OCI-LY7 (cell line): ENCODE results near the gene APOL3. TPM values are rescaled to one million over a fixed set of nuclear protein-coding genes. Genes with fewer than 3 reads are reported as not detected.

Experiments used
- BruUV-seq: library from RNA; stranded (reverse); fragments of 400-500 nt; replicated peaks from 2 replicates; lab custom pipeline; 2021; lab: Mats Ljungman, UMichigan
- CTCF ChIA-PET: fragments of 300-600 bp; sonication (Branson Sonifier 250); formaldehyde crosslinking; loops from one replicate; lab custom pipeline; 2022; ENCODE audit warnings: antibody characterized with exemption; ENCODE audit not compliant: unreplicated experiment; lab: Charles Lee
- POLR2A ChIA-PET: fragments of 300-600 bp; sonication (Branson Sonifier 250); formaldehyde crosslinking; loops from one replicate; lab custom pipeline; 2022; ENCODE audit warnings: antibody characterized with exemption; lab: Charles Lee
- DNase-seq: peaks from one replicate; pipeline ENCODE4 v3.0.0-alpha.2; 2015; ENCODE audit warnings: low spot score
- H2AFZ ChIP-seq: fragments of 200-600 bp; sonication (generic), shearing (Covaris generic); 2 replicates; pipeline ENCODE4 v1.6.1; 2014; ENCODE audit warnings: mild to moderate bottlenecking, antibody characterized with exemption, low read length, moderate library complexity
- H3K27ac ChIP-seq: fragments of 200-600 bp; sonication (generic); 2 replicates; pipeline ENCODE4 v1.5.1; 2014; ENCODE audit warnings: mixed run types, low read depth, mild to moderate bottlenecking, moderate library complexity, low read length, inconsistent platforms; ENCODE audit not compliant: poor library complexity, severe bottlenecking
- H3K36me3 ChIP-seq: fragments of 200-600 bp; sonication (generic); 2 replicates; pipeline ENCODE4 v1.6.1; 2014; ENCODE audit warnings: mild to moderate bottlenecking, antibody characterized with exemption, low read length, moderate library complexity, mixed read lengths; ENCODE audit not compliant: insufficient read depth
- H3K4me1 ChIP-seq: fragments of 200-600 bp; sonication (generic); 2 replicates; pipeline ENCODE4 v1.5.1; 2014; ENCODE audit warnings: mild to moderate bottlenecking, low read length; ENCODE audit not compliant: insufficient read depth, poor library complexity, severe bottlenecking
- H3K4me2 ChIP-seq: fragments of 200-600 bp; sonication (generic); 2 replicates; pipeline ENCODE4 v1.6.1; 2014; ENCODE audit warnings: mild to moderate bottlenecking, low read length
- H3K4me3 ChIP-seq: fragments of 200-600 bp; sonication (generic); 2 replicates; pipeline ENCODE4 v1.5.1; 2014; ENCODE audit warnings: mild to moderate bottlenecking, low read depth, low read length; ENCODE audit not compliant: poor library complexity, severe bottlenecking
- H3K79me2 ChIP-seq: fragments of 200-600 bp; sonication (generic); 2 replicates; pipeline ENCODE4 v1.6.1; 2016; ENCODE audit warnings: low read depth, mild to moderate bottlenecking, low read length, moderate library complexity, mixed read lengths; ENCODE audit not compliant: insufficient read depth
- H3K9me2 ChIP-seq: fragments of 200-600 bp; sonication (generic); 2 replicates; pipeline ENCODE4 v1.6.1; 2016; ENCODE audit warnings: mild to moderate bottlenecking, low read length, mixed read lengths; ENCODE audit not compliant: insufficient read depth
- H3K9me3 ChIP-seq: fragments of 200-600 bp; sonication (generic); 2 replicates; pipeline ENCODE4 v1.6.1; 2014; ENCODE audit warnings: mild to moderate bottlenecking, mixed run types, low read length, mixed read lengths
- H4K20me1 ChIP-seq: fragments of 200-600 bp; sonication (generic); 2 replicates; pipeline ENCODE4 v1.6.1; 2014; ENCODE audit warnings: mild to moderate bottlenecking, antibody characterized with exemption, low read length, moderate library complexity, mixed read lengths; ENCODE audit not compliant: insufficient read depth
- EZH2phosphoT487 ChIP-seq: fragments of 200-600 bp; sonication (generic); IDR thresholded peaks from 2 replicates; pipeline ENCODE4 v1.6.1; 2018; ENCODE audit warnings: low read depth, borderline replicate concordance, mild to moderate bottlenecking, mixed run types, antibody characterized with exemption, low read length, moderate library complexity, mixed read lengths
- intact Hi-C: fragments of 100-400 bp; cut with micrococcal nuclease; formaldehyde crosslinking; loops from one replicate; pipeline ENCODE4 v1.10.0; 2022; ENCODE audit not compliant: unreplicated experiment
- total RNA-seq, 2 experiments: library from RNA; depleted of rRNA in 1 of 2; stranded (reverse); fragments of >200 nt in 1 of 2; shearing (Covaris generic) in 1 of 2; gene quantifications; 2 replicates each; pipeline ENCODE4 v1.2.3, GENCODE V29; 2014 to 2022
- TF ChIP-seq, protein P1 (sequence below): fragments of 200-600 bp; sonication (generic); conservative IDR thresholded peaks from 2 replicates; pipeline ENCODE4 v1.5.1; 2014; ENCODE audit warnings: mild to moderate bottlenecking, antibody characterized with exemption, low read length, moderate library complexity, mixed read lengths

The APOL3 gene
- total RNA-seq, 2 experiments from 2014 or later, result 10.7 to 19.6 TPM

DNA sequence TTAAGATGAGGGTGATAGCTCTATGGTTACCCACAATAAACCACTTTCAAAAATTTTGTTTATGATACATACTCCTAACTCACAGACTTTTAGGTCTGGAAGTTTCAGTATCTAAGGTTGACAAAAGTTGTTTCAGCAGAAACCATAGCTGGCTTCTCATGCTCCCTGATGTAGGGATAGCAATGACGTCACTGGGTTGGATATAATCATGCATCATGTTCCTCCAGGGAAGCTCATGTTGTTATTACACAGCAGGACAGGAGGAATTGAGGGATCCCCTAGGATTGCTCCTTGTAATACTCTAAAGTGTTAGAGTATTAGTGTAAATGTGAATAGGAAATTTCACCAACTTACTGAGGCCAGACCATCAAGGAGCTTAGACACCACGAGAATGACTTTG lies 23.6 kb downstream of the APOL3 start:
- Histone ChIP-seq H3K4me2 (no peak overlapping the region), H3K4me1 (no peaks in the 10 kb centered on the region), H3K4me3 (no peak overlapping the region), H2AFZ (no peak overlapping the region), H3K79me2 (no peaks in the 10 kb centered on the region), H4K20me1 (no peaks in the 10 kb centered on the region), H3K36me3 (no peaks in the 10 kb centered on the region), H3K9me2 (no peaks in the 10 kb centered on the region), H3K27ac (no peak overlapping the region), H3K9me3 (no peaks in the 10 kb centered on the region)
- intact Hi-C loops, result no loop called here
- ChIA-PET CTCF (no interaction called here), POLR2A (interaction anchor here (0.6 kb wide), 1 partner anchor 26 kb away, joined by 3 read pairs; no protein-coding TSS in a partner anchor)
- no peak for TF ChIP-seq EZH2phosphoT487
- TF ChIP-seq, protein P1, sequence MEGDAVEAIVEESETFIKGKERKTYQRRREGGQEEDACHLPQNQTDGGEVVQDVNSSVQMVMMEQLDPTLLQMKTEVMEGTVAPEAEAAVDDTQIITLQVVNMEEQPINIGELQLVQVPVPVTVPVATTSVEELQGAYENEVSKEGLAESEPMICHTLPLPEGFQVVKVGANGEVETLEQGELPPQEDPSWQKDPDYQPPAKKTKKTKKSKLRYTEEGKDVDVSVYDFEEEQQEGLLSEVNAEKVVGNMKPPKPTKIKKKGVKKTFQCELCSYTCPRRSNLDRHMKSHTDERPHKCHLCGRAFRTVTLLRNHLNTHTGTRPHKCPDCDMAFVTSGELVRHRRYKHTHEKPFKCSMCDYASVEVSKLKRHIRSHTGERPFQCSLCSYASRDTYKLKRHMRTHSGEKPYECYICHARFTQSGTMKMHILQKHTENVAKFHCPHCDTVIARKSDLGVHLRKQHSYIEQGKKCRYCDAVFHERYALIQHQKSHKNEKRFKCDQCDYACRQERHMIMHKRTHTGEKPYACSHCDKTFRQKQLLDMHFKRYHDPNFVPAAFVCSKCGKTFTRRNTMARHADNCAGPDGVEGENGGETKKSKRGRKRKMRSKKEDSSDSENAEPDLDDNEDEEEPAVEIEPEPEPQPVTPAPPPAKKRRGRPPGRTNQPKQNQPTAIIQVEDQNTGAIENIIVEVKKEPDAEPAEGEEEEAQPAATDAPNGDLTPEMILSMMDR, result no peak
- no peak for DNase-seq
- BruUV-seq, result no TSS peak

GRCh38 chr22:36136475-36136874 lies 24.1 kb downstream of the APOL3 start:
- Histone ChIP-seq H4K20me1 (no peaks in the 10 kb centered on the region), H3K4me3 (no peak overlapping the region), H3K36me3 (no peaks in the 10 kb centered on the region), H3K4me2 (no peak overlapping the region), H3K4me1 (no peaks in the 10 kb centered on the region), H2AFZ (no peak overlapping the region), H3K9me2 (no peaks in the 10 kb centered on the region), H3K27ac (no peak overlapping the region), H3K79me2 (no peaks in the 10 kb centered on the region), H3K9me3 (no peaks in the 10 kb centered on the region)
- CTCF ChIA-PET, result no interaction called here
- POLR2A ChIA-PET, result interaction anchor here (0.6 kb wide), 1 partner anchor 27 kb away, joined by 3 read pairs; no protein-coding TSS in a partner anchor
- BruUV-seq, result no TSS peak
- DNase-seq, result no peak
- intact Hi-C loops, result no loop called here
- TF ChIP-seq EZH2phosphoT487, result no peak
- TF ChIP-seq, protein P1, result no peak

- BruUV-seq, result no TSS peak
- intact Hi-C loops, result no loop called here
- no peak for DNase-seq
- H3K4me2 ChIP-seq, result no peak overlapping the region
- H3K79me2 ChIP-seq, result no peaks in the 10 kb centered on the region
- H3K9me3 ChIP-seq, result no peaks in the 10 kb centered on the region
- no peaks in the 10 kb centered on the region for H3K36me3 ChIP-seq
- no peak overlapping the region for H3K27ac ChIP-seq
- no peak overlapping the region for H2AFZ ChIP-seq
- POLR2A ChIA-PET, result interaction anchor here (0.6 kb wide), 2 partner anchors 16 to 63 kb away, joined by 3 to 4 read pairs; no protein-coding TSS in a partner anchor
- no peak overlapping the region for H3K4me3 ChIP-seq
- H4K20me1 ChIP-seq, result no peaks in the 10 kb centered on the region
- H3K9me2 ChIP-seq, result no peaks in the 10 kb centered on the region
- no peak for TF ChIP-seq EZH2phosphoT487
- TF ChIP-seq, protein P1, result no peak
- CTCF ChIA-PET, result no interaction called here
- H3K4me1 ChIP-seq, result no peaks in the 10 kb centered on the region
Measured at GRCh38 chr22:36135306-36135980, 25.1 kb downstream of the APOL3 start.
